Caco-2 (cell line): Measurements from ENCODE around the gene ITGB8. TPM values are rescaled to one million over a fixed set of nuclear protein-coding genes. Genes with fewer than 3 reads are reported as not detected.

Experiments
- BruUV-seq: library from RNA; stranded (reverse); fragments of 400-500 nt; replicated peaks from 2 replicates; lab custom pipeline; 2021; lab: Mats Ljungman, UMichigan
- CTCF ChIA-PET: fragments of 300-600 bp; sonication (Branson Sonifier 250); formaldehyde crosslinking; loops from one replicate; lab custom pipeline; 2022; ENCODE audit warnings: antibody characterized with exemption; lab: Charles Lee
- POLR2A ChIA-PET: fragments of 300-600 bp; sonication (Branson Sonifier 250); formaldehyde crosslinking; loops from one replicate; lab custom pipeline; 2022; ENCODE audit warnings: antibody characterized with exemption; lab: Charles Lee
- DNase-seq, 2 experiments: peaks; one replicate each; pipeline versions ENCODE4 v3.0.0 to v3.0.0-alpha.2; 2020 to 2022
- H3K27me3 ChIP-seq: replicated peaks from 2 replicates; pipeline ENCODE4 v1.6.0; 2011; ENCODE audit warnings: low read length; ENCODE audit not compliant: control insufficient read depth, insufficient read depth
- H3K36me3 ChIP-seq: 2 replicates; pipeline ENCODE4 v1.5.1; 2011; ENCODE audit warnings: low read length; ENCODE audit not compliant: control insufficient read depth, insufficient read depth
- H3K4me1 ChIP-seq: fragments of 250-450 bp; sonication (Bioruptor Pico); 2 replicates; pipeline ENCODE4 v1.5.1; 2020; ENCODE audit warnings: mild to moderate bottlenecking
- H3K4me3 ChIP-seq: 2 replicates; pipeline ENCODE4 v1.5.1; 2011; ENCODE audit warnings: low read depth, mild to moderate bottlenecking, control low read depth, low read length
- H3K9me3 ChIP-seq: fragments of 250-450 bp; sonication (Bioruptor Pico); 2 replicates; pipeline ENCODE4 v1.5.1; 2020; ENCODE audit warnings: mild to moderate bottlenecking, moderate library complexity
- H3K27ac Mint-ChIP-seq: one replicate; pipeline ENCODE4 v1.8.0; 2022; ENCODE audit warnings: mixed read lengths; ENCODE audit not compliant: unreplicated experiment
- H3K27me3 Mint-ChIP-seq: one replicate; pipeline ENCODE4 v1.8.0; 2022; ENCODE audit warnings: mixed read lengths; ENCODE audit not compliant: insufficient read depth, unreplicated experiment
- H3K36me3 Mint-ChIP-seq: one replicate; pipeline ENCODE4 v1.8.0; 2022; ENCODE audit warnings: mild to moderate bottlenecking, mixed read lengths; ENCODE audit not compliant: insufficient read depth, unreplicated experiment
- H3K4me1 Mint-ChIP-seq: one replicate; pipeline ENCODE4 v1.8.0; 2022; ENCODE audit warnings: low read depth, mixed read lengths; ENCODE audit not compliant: unreplicated experiment
- H3K4me3 Mint-ChIP-seq: one replicate; pipeline ENCODE4 v1.8.0; 2022; ENCODE audit warnings: mild to moderate bottlenecking, moderate library complexity, mixed read lengths; ENCODE audit not compliant: unreplicated experiment
- H3K9me3 Mint-ChIP-seq: one replicate; pipeline ENCODE4 v1.8.0; 2022; ENCODE audit warnings: mixed read lengths; ENCODE audit not compliant: unreplicated experiment
- intact Hi-C: fragments of 100-400 bp; cut with micrococcal nuclease; formaldehyde crosslinking; loops from one replicate; pipeline ENCODE4 v1.10.0; 2022; ENCODE audit not compliant: unreplicated experiment
- total RNA-seq: library from RNA; stranded (reverse); gene quantifications from 2 replicates; pipeline ENCODE4 v1.2.3, GENCODE V29; 2022
- TF ChIP-seq, protein P1 (sequence below), 2 experiments: fragments of 200-600 bp in 1 of 2; IDR thresholded peaks; 1 replicate in 1 of 2; 2 replicates in 1 of 2; pipeline versions ENCODE4 v1.5.1 to v1.8.0; 2011 to 2022; ENCODE audit warnings: antibody characterized with exemption in 1 of 2, control low read depth in 1 of 2, inconsistent platforms in 1 of 2, low read depth in 1 of 2, low read length in 1 of 2, mild to moderate bottlenecking in 1 of 2, moderate library complexity in 1 of 2; ENCODE audit not compliant: insufficient read depth in 1 of 2, severe bottlenecking in 1 of 2, unreplicated experiment in 1 of 2

ITGB8 gene
- total RNA-seq, 1 experiment from 2014 or later, result 3.2 TPM

DNA sequence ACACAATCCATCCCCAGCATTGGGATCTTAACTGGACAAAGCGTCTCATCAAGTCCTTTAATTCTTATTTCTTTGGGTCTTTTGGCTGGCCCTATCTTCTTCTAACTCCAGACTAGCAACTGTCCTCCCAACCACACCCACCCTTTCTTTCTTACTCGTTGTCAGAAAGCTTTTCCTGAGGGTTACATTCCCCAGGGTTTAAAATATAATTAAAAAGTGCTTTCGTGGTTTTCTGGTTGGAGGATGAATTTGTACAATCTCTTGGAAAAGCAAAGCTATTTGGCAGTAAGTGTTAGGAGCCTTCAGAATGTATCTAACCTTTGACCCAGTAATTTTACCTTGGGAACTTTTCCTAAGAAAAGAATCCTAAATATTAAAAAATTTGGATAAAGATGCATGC is 10.4 kb upstream of the ITGB8 start:
- Histone ChIP-seq H3K36me3 (no peaks in the 10 kb centered on the region), H3K4me3 (no peak overlapping the region), H3K27me3 (no peaks in the 10 kb centered on the region), H3K9me3 (no peaks in the 10 kb centered on the region; the same call in 1 of the 2 replicates), H3K4me1 (no peaks in the 10 kb centered on the region)
- H3K36me3 Mint-ChIP-seq, result no peaks in the 10 kb centered on the region
- POLR2A ChIA-PET, result no interaction called here
- TF ChIP-seq, protein P1, sequence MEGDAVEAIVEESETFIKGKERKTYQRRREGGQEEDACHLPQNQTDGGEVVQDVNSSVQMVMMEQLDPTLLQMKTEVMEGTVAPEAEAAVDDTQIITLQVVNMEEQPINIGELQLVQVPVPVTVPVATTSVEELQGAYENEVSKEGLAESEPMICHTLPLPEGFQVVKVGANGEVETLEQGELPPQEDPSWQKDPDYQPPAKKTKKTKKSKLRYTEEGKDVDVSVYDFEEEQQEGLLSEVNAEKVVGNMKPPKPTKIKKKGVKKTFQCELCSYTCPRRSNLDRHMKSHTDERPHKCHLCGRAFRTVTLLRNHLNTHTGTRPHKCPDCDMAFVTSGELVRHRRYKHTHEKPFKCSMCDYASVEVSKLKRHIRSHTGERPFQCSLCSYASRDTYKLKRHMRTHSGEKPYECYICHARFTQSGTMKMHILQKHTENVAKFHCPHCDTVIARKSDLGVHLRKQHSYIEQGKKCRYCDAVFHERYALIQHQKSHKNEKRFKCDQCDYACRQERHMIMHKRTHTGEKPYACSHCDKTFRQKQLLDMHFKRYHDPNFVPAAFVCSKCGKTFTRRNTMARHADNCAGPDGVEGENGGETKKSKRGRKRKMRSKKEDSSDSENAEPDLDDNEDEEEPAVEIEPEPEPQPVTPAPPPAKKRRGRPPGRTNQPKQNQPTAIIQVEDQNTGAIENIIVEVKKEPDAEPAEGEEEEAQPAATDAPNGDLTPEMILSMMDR (IDR thresholded peaks at IDR 0.05; ENCODE audit: insufficient read depth in 1 of 2, low read depth in 1 of 2, low read length in 1 of 2, severe bottlenecking in 1 of 2, unreplicated experiment in 1 of 2), result no peak
- no peaks in the 10 kb centered on the region for H3K27me3 Mint-ChIP-seq
- H3K27ac Mint-ChIP-seq, result no peak overlapping the region
- CTCF ChIA-PET, result no interaction called here
- intact Hi-C loops, result no loop called here
- H3K9me3 Mint-ChIP-seq, result no peaks in the 10 kb centered on the region
- no peak overlapping the region for H3K4me3 Mint-ChIP-seq
- H3K4me1 Mint-ChIP-seq, result peaks cover 7% of the 10 kb centered on the region
- DNase-seq, result no peak
- BruUV-seq, result no TSS peak

DNA sequence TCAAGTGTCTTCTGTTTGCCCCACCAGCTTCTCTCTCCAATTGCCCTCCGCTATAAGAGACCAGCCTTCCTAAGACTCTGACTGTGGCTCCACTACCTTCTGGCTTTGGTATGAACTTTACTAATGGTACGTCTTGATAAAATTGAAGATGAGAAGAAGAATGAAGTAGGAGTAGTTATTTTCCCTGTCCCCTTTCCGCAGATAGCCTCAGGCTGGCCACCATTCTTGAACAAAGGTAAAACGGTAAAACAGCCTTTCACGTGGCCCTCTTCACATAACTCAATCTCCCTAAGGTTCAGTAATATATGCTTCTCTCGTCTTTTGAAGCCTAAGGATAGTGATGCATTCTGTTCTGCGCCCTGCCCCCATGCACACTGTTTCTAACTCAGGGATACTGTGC is 9.9 kb upstream of the ITGB8 start:
- intact Hi-C loops, result no loop called here
- Mint-ChIP-seq H3K27me3 (no peaks in the 10 kb centered on the region), H3K9me3 (no peaks in the 10 kb centered on the region), H3K4me3 (no peak overlapping the region), H3K36me3 (no peaks in the 10 kb centered on the region), H3K27ac (no peak overlapping the region), H3K4me1 (peaks cover 7% of the 10 kb centered on the region)
- no peak overlapping the region for H3K4me3 ChIP-seq
- DNase-seq, result no peak
- H3K4me1 ChIP-seq, result no peaks in the 10 kb centered on the region
- ChIA-PET CTCF (no interaction called here), POLR2A (no interaction called here)
- BruUV-seq, result no TSS peak
- TF ChIP-seq, protein P1 (IDR thresholded peaks at IDR 0.05; ENCODE audit: insufficient read depth in 1 of 2, low read depth in 1 of 2, low read length in 1 of 2, severe bottlenecking in 1 of 2, unreplicated experiment in 1 of 2), result no peak
- H3K9me3 ChIP-seq, result no peaks in the 10 kb centered on the region; the same call in 1 of the 2 replicates
- no peaks in the 10 kb centered on the region for H3K27me3 ChIP-seq
- H3K36me3 ChIP-seq, result no peaks in the 10 kb centered on the region

DNA sequence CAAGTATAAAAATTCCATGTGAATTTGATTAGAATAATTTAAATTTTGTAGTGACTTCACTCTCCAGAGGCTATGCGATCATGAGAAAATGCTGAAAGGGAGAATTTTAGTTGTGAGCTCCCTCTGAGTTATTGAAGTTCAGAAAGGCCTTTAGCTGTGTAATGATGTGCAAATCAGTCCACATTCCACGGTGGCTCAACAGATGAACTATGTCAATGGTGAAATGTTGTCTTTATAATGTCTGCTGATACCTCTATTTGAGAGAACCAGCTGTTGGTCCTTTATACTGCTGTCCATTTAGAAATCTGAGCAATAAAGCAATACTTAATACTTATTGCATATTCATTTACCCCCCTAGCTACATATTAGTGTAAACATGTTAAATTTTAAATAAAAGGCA is 7.1 kb upstream of the ITGB8 start:
- H3K4me3 Mint-ChIP-seq, result no peak overlapping the region
- Histone ChIP-seq H3K36me3 (no peaks in the 10 kb centered on the region), H3K27me3 (no peaks in the 10 kb centered on the region), H3K9me3 (no peaks in the 10 kb centered on the region; the same call in 1 of the 2 replicates), H3K4me1 (no peaks in the 10 kb centered on the region), H3K4me3 (no peak overlapping the region)
- peaks cover 4% of the 10 kb centered on the region for H3K4me1 Mint-ChIP-seq
- no peak for DNase-seq
- no peaks in the 10 kb centered on the region for H3K27me3 Mint-ChIP-seq
- POLR2A ChIA-PET, result no interaction called here
- intact Hi-C loops, result no loop called here
- H3K27ac Mint-ChIP-seq, result no peak overlapping the region
- TF ChIP-seq, protein P1 (IDR thresholded peaks at IDR 0.05; ENCODE audit: insufficient read depth in 1 of 2, low read depth in 1 of 2, low read length in 1 of 2, severe bottlenecking in 1 of 2, unreplicated experiment in 1 of 2), result no peak
- no peaks in the 10 kb centered on the region for H3K9me3 Mint-ChIP-seq
- no TSS peak for BruUV-seq
- H3K36me3 Mint-ChIP-seq, result no peaks in the 10 kb centered on the region
- CTCF ChIA-PET, result no interaction called here
